Right lobe of liver (tissue), 6 donors: ENCODE data around the gene LCE1C. TPM values are rescaled to one million over a fixed set of nuclear protein-coding genes. Genes with fewer than 3 reads are reported as not detected.

Experiments
- ATAC-seq, 4 donors: fragments of 200-7000 bp; cut with Tn5 transposase; one replicate each; pipeline ENCODE4 v1.9.1; 2020; ENCODE audit warnings: mild to moderate bottlenecking in 4 of 4, moderate library complexity in 4 of 4
- DNase-seq, 3 donors: peaks; one replicate each; pipeline ENCODE4 v3.0.0-alpha.2; 2020
- H3K27ac ChIP-seq, 3 donors: fragments of 200-600 bp; one replicate each; pipeline ENCODE4 v1.8.0; 2022
- H3K27me3 ChIP-seq, 2 donors: fragments of 200-600 bp; one replicate each; pipeline ENCODE4 v1.8.0; 2022
- H3K36me3 ChIP-seq, 4 donors: fragments of 200-600 bp; sonication (generic) in 1 of 4; one replicate each; pipeline versions ENCODE4 v1.5.1 to v1.8.0; 2017 to 2022; ENCODE audit warnings: control low read depth in 1 of 4
- H3K4me1 ChIP-seq, 4 donors: fragments of 200-600 bp; sonication (generic) in 1 of 4; one replicate each; pipeline versions ENCODE4 v1.5.1 to v1.8.0; 2017 to 2022; ENCODE audit warnings: control low read depth in 1 of 4
- H3K4me3 ChIP-seq, 3 donors: fragments of 200-600 bp; one replicate each; pipeline ENCODE4 v1.8.0; 2022
- H3K9me3 ChIP-seq, 4 donors: fragments of 200-600 bp; sonication (generic) in 1 of 4; one replicate each; pipeline versions ENCODE4 v1.5.1 to v1.8.0; 2017 to 2022; ENCODE audit warnings: control low read depth in 1 of 4
- POLR2A ChIP-seq: fragments of 450-650 bp; IDR thresholded peaks from one replicate; pipeline ENCODE4 v1.6.1; 2017; ENCODE audit warnings: antibody characterized with exemption, mild to moderate bottlenecking
- WGBS: methylation state at CpG from one replicate; pipeline ENCODE4 v1.1.6; 2018; ENCODE audit warnings: low coverage, low lambda C conversion rate; ENCODE audit not compliant: insufficient coverage; ENCODE audit errors: missing lambda C conversion rate; 5-methylcytosine and 5-hydroxymethylcytosine counted together
- intact Hi-C, 2 donors: fragments of 100-400 bp; cut with DNase I; formaldehyde crosslinking; loops; one replicate each; pipeline versions ENCODE4 v1.11.2 to v1.14.1; 2022
- total RNA-seq, 6 experiments: library from RNA; depleted of rRNA in 2 of 6; stranded (reverse); fragments of >200 nt in 2 of 6; fragmentation: NEBNext Ultra II Directional in 3 of 6; extraction: Animal tissue kit (Norgen Biotek cat#: 25700) in 3 of 6; gene quantifications; one replicate each; pipeline versions ENCODE4 v1.1.0 to v1.2.4, GENCODE V29; 2016 to 2023
- TF ChIP-seq, protein P1 (sequence below), 4 donors: fragments of 200-600 bp in 3 of 4; fragments of 450-650 bp in 1 of 4; IDR thresholded peaks; one replicate each; pipeline versions ENCODE4 v1.5.1 to v1.8.0; 2016 to 2022; ENCODE audit warnings: antibody characterized with exemption in 4 of 4, mild to moderate bottlenecking in 2 of 4
- donor health status: DM: no; HTN: yes; CAD: no.
- donor health status: DM: no; HTN: no; CAD: no.
- donor health status: DM: no; HTN: no; CAD: no.
- donor health status: DM: no; HTN: yes; CAD: no.
- donor health status: DM: no; HTN: yes; CAD: no.

LCE1C gene
- total RNA-seq, 6 experiments from 2014 or later, result not detected

DNA sequence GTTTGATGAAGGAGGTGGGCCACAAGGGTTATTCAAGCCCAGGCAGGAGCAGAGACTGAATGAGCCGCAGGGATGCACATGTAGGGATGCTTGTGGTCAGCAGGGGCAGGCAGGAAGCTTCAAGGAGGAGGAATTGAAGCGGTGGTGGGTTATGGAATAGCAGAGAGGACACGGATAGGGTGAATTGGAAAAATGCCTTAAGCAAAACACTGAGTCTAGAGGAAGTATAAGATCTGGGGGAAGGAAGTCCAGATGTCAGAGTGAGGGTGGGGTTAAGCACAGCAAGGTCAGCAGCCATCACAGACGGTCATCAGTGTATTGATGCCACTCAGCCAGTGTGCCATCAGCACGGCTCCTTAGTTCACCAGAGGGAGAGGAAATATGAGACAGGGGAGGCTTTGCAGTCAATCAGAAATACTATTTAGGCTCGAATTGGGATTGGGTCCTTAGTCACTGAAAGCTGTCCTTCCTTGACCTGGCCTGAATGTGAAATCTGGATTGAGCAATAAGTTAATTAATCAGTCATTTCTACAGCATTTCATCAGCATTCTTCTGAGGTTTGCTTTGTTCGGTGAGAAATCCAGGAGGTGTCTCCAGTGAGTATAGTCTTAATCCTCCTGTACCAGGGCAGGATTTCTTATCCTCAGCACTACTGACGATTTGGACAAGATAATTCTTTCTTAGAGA, 37.5 kb downstream of the LCE1C start:
- H3K9me3 ChIP-seq, result no peaks in the 10 kb centered on the region
- no peak overlapping the region for H3K27ac ChIP-seq
- no peaks in the 10 kb centered on the region for H3K36me3 ChIP-seq
- ATAC-seq (no peak), DNase-seq (no peak)
- WGBS, result 35% methylated on average over 6 of the region's 8 CpGs
- intact Hi-C loops, result no loop called here
- no peak overlapping the region for H3K4me3 ChIP-seq
- TF ChIP-seq POLR2A, result no peak
- TF ChIP-seq, protein P1, sequence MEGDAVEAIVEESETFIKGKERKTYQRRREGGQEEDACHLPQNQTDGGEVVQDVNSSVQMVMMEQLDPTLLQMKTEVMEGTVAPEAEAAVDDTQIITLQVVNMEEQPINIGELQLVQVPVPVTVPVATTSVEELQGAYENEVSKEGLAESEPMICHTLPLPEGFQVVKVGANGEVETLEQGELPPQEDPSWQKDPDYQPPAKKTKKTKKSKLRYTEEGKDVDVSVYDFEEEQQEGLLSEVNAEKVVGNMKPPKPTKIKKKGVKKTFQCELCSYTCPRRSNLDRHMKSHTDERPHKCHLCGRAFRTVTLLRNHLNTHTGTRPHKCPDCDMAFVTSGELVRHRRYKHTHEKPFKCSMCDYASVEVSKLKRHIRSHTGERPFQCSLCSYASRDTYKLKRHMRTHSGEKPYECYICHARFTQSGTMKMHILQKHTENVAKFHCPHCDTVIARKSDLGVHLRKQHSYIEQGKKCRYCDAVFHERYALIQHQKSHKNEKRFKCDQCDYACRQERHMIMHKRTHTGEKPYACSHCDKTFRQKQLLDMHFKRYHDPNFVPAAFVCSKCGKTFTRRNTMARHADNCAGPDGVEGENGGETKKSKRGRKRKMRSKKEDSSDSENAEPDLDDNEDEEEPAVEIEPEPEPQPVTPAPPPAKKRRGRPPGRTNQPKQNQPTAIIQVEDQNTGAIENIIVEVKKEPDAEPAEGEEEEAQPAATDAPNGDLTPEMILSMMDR (IDR thresholded peaks at IDR 0.05), result no peak
- H3K4me1 ChIP-seq, result no peaks in the 10 kb centered on the region
- no peaks in the 10 kb centered on the region for H3K27me3 ChIP-seq

DNA sequence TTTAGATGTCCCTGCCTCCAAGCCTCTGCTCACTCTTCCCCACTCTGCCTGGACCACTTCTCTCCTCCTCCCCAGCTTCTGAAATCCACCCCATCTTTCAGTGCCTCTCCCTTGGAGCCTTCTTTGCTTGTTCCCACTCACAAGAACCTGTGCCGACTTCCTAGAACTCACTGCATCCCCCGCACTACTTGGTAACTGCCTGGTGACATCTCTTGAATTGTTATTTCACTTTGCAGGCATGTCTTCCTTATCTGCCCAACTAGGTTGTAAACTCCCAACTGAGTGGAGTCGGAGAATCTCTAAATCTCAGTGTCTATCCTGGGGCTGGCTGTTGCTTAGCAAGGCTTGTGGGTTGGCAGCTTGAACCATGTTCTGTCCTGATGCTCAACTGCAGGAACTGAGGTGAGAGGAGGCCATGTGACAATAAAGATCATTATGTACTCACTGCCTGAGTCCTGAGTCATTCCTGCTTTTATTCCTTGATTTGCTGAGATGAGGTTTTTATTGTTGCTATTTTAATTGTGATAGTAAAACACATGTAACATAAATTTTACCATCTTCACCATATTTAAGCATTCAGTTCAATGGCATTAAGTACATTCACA, 44.7 kb downstream of the LCE1C start:
- H3K27me3 ChIP-seq, result no peaks in the 10 kb centered on the region
- DNase-seq, result no peak
- H3K4me1 ChIP-seq, result no peaks in the 10 kb centered on the region
- no peak overlapping the region for H3K27ac ChIP-seq
- no peak for TF ChIP-seq POLR2A
- TF ChIP-seq, protein P1 (IDR thresholded peaks at IDR 0.05), result no peak
- intact Hi-C loops, result no loop called here
- 72% methylated on average over 3 of the region's 3 CpGs for WGBS
- H3K4me3 ChIP-seq, result no peak overlapping the region
- no peaks in the 10 kb centered on the region for H3K36me3 ChIP-seq
- H3K9me3 ChIP-seq, result no peaks in the 10 kb centered on the region
- no peak for ATAC-seq

DNA sequence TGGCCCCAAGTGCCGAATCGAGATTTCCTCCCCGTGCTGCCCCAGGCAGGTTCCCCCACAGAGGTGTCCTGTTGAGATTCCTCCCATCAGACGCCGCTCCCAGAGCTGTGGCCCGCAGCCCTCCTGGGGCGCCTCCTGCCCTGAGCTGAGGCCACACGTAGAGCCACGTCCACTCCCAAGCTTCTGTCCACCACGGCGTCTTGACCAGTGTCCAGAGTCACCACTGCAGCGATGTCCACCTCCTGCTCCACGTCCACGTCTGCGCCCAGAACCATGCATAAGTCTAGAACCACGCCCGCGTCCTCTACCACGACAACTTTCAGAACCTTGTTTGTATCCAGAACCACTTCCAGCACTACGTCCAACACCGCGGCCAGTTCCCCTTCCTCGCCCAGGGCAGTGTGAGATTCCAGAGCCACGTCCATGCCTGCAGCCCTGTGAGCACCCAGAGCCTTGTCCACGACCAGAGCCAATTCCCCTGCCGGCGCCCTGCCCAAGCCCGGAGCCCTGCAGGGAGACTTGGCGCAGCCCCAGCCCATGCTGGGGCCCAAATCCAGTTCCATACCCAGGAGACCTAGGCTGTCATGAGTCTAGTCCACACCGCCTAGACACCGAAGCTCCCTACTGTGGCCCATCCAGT, 45.8 kb downstream of the LCE1C start:
- Histone ChIP-seq H3K27me3 (no peaks in the 10 kb centered on the region), H3K9me3 (no peaks in the 10 kb centered on the region), H3K4me3 (no peak overlapping the region), H3K27ac (no peak overlapping the region), H3K4me1 (no peaks in the 10 kb centered on the region), H3K36me3 (no peaks in the 10 kb centered on the region)
- DNase-seq (no peak), ATAC-seq (no peak)
- TF ChIP-seq, protein P1 (IDR thresholded peaks at IDR 0.05), result no peak
- TF ChIP-seq POLR2A, result no peak
- intact Hi-C loops, result no loop called here
- WGBS, result 75% methylated on average over 12 of the region's 31 CpGs

DNA sequence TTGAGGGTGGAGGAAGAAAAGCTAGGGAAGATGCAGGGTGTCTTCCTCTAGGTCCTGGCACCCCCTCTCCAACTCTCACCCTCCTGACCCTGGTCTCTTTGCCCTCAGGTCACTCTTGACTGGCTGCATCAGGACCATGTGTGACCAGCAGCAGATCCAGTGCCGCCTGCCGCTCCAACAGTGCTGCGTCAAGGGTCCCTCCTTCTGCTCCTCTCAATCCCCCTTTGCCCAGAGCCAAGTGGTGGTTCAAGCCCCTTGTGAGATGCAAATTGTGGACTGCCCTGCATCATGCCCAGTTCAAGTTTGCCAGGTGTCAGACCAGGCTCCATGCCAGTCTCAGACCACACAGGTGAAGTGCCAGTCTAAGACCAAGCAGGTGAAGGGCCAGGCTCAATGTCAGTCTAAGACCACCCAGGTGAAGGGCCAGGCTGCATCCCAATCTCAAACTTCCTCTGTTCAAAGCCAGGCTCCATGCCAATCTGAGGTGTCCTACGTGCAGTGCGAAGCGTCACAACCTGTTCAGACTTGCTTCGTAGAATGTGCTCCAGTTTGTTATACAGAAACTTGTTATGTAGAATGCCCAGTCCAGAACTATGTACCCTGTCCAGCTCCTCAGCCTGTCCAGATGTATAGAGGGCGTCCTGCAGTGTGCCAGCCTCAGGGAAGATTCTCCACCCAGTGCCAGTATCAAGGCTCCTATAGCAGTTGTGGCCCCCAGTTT, 46.8 kb downstream of the LCE1C start:
- Histone ChIP-seq H3K4me3 (no peak overlapping the region), H3K36me3 (no peaks in the 10 kb centered on the region), H3K9me3 (no peaks in the 10 kb centered on the region), H3K4me1 (no peaks in the 10 kb centered on the region), H3K27ac (no peak overlapping the region), H3K27me3 (no peaks in the 10 kb centered on the region)
- intact Hi-C loops, result no loop called here
- ATAC-seq (no peak), DNase-seq (no peak)
- 81% methylated on average over 3 of the region's 8 CpGs for WGBS
- no peak for TF ChIP-seq POLR2A
- TF ChIP-seq, protein P1 (IDR thresholded peaks at IDR 0.05), result no peak
